ENCODE results near the gene CXADR. TPM values are rescaled to one million over a fixed set of nuclear protein-coding genes. Genes with fewer than 3 reads are reported as not detected.

Gene CXADR
- total and polyA plus RNA-seq, 9 of the 15 experiments (the other 6 are each of a cell fraction or from before 2014, with no cell fraction given): 0.01 to 0.41 (median 0.14) TPM

- intact Hi-C loops (cut with micrococcal nuclease): no loop called here
- H3K4me1 ChIP-seq (replicated peaks in 1 of 2; ENCODE audit: control insufficient read depth in 2 of 2, insufficient read depth in 2 of 2, low read length in 2 of 2): no peaks in the 10 kb centered on the region
- ATAC-seq (no peak), FAIRE-seq (no peak), DNase-seq (ENCODE audit: extremely low read depth in 1 of 4, low spot score in 3 of 4) (no peak)
- no peaks in the 10 kb centered on the region for H3K79me2 ChIP-seq (ENCODE audit: control insufficient read depth, insufficient read depth, low read length)
- no peak for TF ChIP-seq XRCC3 (IDR thresholded peaks at IDR 0.05)
- no peak for TF ChIP-seq NONO (IDR thresholded peaks at IDR 0.05; ENCODE audit: low read depth in 2 of 2, low read length in 1 of 2)
- TF ChIP-seq RBM15 (IDR thresholded peaks at IDR 0.05; ENCODE audit: insufficient read depth, low read length): no peak
- no peak for TF ChIP-seq SMARCC2 (IDR thresholded peaks at IDR 0.05; ENCODE audit: low read depth)
- no peak for TF ChIP-seq UBTF (IDR thresholded peaks at IDR 0.05; ENCODE audit: borderline replicate concordance in 1 of 2, low read depth in 2 of 2, low read length in 2 of 2)
- no peak for TF ChIP-seq SETDB1 (IDR thresholded peaks at IDR 0.05; ENCODE audit: low read length)
- no peak for TF ChIP-seq GTF2E2 (tag; IDR thresholded peaks at IDR 0.05)
- no peak for TF ChIP-seq PRMT5 (CRISPR knock-in tag; IDR thresholded peaks at IDR 0.05)
- TF ChIP-seq PHTF2 (CRISPR knock-in tag; IDR thresholded peaks at IDR 0.05): no peak
- no peak for TF ChIP-seq PHB (CRISPR knock-in tag; IDR thresholded peaks at IDR 0.05)
- no peak for TF ChIP-seq CHCHD3 (CRISPR knock-in tag; IDR thresholded peaks at IDR 0.05)
- no peak for TF ChIP-seq CREB3 (tag; conservative IDR thresholded peaks at IDR 0.05; ENCODE audit: low read depth)
- no peak for TF ChIP-seq ZNF124 (CRISPR knock-in tag; IDR thresholded peaks at IDR 0.05)
- no peak for TF ChIP-seq THRB (CRISPR knock-in tag; conservative IDR thresholded peaks at IDR 0.05)
- TF ChIP-seq MTA3 (IDR thresholded peaks at IDR 0.05; ENCODE audit: borderline replicate concordance): no peak
- TF ChIP-seq ASH1L (IDR thresholded peaks at IDR 0.05; ENCODE audit: borderline replicate concordance, low read depth, partially characterized antibody): no peak
- TF ChIP-seq RBM34 (IDR thresholded peaks at IDR 0.05; ENCODE audit: borderline replicate concordance, insufficient read depth, low read length): no peak
- no peak for TF ChIP-seq SNAPC5 (CRISPR knock-in tag; IDR thresholded peaks at IDR 0.05)
- TF ChIP-seq ZNF586 (CRISPR knock-in tag; conservative IDR thresholded peaks at IDR 0.05): no peak
- H4K20me1 ChIP-seq (replicated peaks; ENCODE audit: control insufficient read depth, insufficient read depth, low read length): no peaks in the 10 kb centered on the region
- ChIA-PET POLR2A (interaction anchor here (0.7 kb wide), 1 partner anchor 92 kb away, joined by 3 read pairs; no protein-coding TSS in a partner anchor), CTCF (ENCODE audit: low intra/inter-chr PET ratio) (no interaction called here)
- no peak overlapping the region for H3K9ac ChIP-seq (ENCODE audit: insufficient read depth in 1 of 2, low read depth in 2 of 2, low read length in 2 of 2)
- H3K36me3 ChIP-seq (ENCODE audit: control insufficient read depth, insufficient read depth, low read length): no peaks in the 10 kb centered on the region
- WGBS (ENCODE audit: insufficient coverage, low coverage, missing lambda C conversion rate): 0% methylated on average over 2 of the region's 2 CpGs
- peaks cover 0 to 2% of the 10 kb centered on the region in 2 experiments; a peak in 1 of 5 replicates for H3K27me3 ChIP-seq (ENCODE audit: control insufficient read depth in 2 of 2, insufficient read depth in 2 of 2, low read length in 2 of 2)
- no peak overlapping the region for H2AFZ ChIP-seq (ENCODE audit: low read depth, low read length)
- in situ Hi-C loops (cut with MboI): no loop called here
- no peak overlapping the region for H3K4me3 ChIP-seq
- H3K9me3 ChIP-seq (replicated peaks; ENCODE audit: control insufficient read depth, insufficient read depth, low read depth, low read length): no peaks in the 10 kb centered on the region
- H3K4me2 ChIP-seq (ENCODE audit: insufficient read depth, low read length): no peak overlapping the region
- H3K9me1 ChIP-seq (ENCODE audit: control insufficient read depth, insufficient read depth, low read length): no peaks in the 10 kb centered on the region
- no peak overlapping the region for H3K27ac ChIP-seq (ENCODE audit: extremely low read depth, low read depth, low read length)
- BruUV-seq (replicated peaks): no TSS peak
Observed at GRCh38 chr21:17578876-17579275, 66.0 kb downstream of the CXADR start.

Data from K562 (cell line).